ENCODE measurements around the gene HNRNPDL.

The HNRNPDL gene

GRCh38 chr4:82381661-82382296 lies 48.5 kb downstream of the HNRNPDL start:
- DNase-seq, result no peak

- no peak for DNase-seq
Observed at GRCh38 chr4:82381235-82381634, 49.0 kb downstream of the HNRNPDL start.

GRCh38 chr4:82380831-82381230 lies 49.4 kb downstream of the HNRNPDL start:
- no peak for DNase-seq

- no peak for DNase-seq
Observed at GRCh38 chr4:82380344-82380743, 49.9 kb downstream of the HNRNPDL start.

GRCh38 chr4:82376109-82376508 lies 54.2 kb downstream of the HNRNPDL start:
- no peak for DNase-seq

- peak; percentile 99 to 100 for DNase-seq
Observed at GRCh38 chr4:82373816-82374625, 56.2 kb downstream of the HNRNPDL start, which contains the start of gene HNRNPD. TSS of gene HNRNPD (minus strand) at chr4:82373991. CDS start at chr4:82373678, 313 bp downstream.

GRCh38 chr4:82373486-82373815 lies 56.8 kb downstream of the HNRNPDL start:
- no peak for DNase-seq

All from Kasumi-1 (cell line).